CD4-positive, alpha-beta T cell treated with Interleukin-12 subunit alpha and Interleukin-12 subunit beta, for 1 hour (primary cell): ENCODE results near the gene GPATCH8.

Experiments
- DNase-seq: peaks from one replicate; pipeline ENCODE4 v3.0.0-alpha.2; 2020

GPATCH8 gene

DNA sequence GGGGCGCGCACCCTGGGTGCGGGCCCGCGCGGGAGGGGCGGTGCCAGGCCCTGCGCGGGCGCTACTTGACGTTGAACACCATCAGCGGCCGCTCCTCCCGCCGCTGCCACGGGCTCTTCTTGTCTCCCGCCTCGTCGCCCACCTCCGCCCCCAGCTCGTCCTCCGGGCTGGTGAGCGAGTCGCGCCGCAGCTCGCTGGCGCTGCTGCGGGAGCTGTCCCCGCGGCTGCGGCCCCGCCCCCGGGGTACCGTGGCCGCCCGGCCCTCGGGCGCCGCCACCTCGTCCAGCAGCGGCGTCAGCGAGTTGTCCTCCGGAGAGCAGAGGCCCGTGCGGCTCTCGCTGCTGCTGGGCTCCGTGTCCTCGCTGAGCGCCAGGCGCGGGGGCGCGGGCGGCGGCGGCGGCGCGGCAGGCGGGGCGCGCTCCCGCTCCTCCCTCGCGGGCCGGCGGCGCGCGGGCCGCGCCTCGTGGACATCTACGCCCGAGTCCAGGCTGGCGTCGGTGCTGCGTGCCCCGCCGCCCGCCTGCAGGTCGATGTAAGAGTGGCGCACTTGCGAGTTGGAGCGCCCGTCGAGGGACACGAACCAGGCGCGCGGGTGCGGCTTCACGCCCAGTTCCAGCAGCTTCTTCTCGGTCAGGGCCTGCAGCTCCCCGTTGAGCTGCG lies 149.4 kb downstream of the GPATCH8 start:
- peak; percentile 21 for DNase-seq

DNA sequence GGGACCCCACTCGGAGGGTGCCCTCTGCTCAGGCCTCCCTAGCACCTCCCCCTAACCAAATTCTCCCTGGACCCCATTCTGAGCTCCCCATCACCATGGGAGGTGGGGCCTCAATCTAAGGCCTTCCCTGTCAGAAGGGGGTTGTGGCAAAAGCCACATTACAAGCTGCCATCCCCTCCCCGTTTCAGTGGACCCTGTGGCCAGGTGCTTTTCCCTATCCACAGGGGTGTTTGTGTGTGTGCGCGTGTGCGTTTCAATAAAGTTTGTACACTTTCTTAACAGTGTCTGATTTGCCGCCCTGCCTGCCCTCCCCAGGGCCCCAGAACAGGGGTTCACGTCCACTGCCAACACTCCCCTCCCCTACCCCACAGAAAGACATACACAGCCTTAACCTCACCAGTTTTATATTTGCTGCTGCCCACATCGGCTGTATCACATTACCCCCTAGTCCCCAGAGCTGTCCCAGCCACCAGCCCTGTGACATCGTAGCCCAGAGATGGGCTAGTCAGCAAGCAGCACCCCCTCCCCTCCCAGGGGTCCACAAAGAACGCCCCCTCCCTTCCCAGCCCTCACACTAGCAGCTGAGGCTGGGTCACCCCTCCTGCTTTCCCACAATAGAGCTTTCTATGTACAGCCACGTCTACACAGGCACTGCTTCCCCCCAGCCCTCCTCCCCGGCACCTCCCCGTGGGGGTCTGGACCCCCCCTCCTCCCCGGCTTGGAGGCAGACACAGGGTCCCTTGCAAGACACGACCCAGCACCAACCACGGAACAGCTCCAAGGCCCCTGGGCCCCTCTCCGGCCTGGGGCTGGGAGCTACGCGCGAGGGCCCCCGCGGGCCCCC lies 150.2 kb downstream of the GPATCH8 start:
- no peak for DNase-seq

DNA sequence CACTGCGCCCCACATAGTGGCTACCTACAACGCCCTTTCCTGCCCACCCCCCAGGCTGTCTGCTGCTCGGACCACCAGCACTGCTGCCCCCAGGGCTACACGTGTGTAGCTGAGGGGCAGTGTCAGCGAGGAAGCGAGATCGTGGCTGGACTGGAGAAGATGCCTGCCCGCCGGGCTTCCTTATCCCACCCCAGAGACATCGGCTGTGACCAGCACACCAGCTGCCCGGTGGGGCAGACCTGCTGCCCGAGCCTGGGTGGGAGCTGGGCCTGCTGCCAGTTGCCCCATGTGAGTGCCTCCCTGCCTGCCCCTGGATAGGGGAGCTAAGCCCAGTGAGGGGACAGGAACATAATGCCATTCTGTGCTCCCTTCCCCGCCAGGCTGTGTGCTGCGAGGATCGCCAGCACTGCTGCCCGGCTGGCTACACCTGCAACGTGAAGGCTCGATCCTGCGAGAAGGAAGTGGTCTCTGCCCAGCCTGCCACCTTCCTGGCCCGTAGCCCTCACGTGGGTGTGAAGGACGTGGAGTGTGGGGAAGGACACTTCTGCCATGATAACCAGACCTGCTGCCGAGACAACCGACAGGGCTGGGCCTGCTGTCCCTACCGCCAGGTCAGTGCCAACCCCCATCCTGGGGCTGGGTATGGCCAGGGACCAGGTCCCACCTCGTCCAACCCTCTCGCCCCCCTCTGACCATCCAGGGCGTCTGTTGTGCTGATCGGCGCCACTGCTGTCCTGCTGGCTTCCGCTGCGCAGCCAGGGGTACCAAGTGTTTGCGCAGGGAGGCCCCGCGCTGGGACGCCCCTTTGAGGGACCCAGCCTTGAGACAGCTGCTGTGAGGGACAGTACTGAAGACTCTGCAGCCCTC lies 151.0 kb downstream of the GPATCH8 start:
- no peak for DNase-seq

DNA sequence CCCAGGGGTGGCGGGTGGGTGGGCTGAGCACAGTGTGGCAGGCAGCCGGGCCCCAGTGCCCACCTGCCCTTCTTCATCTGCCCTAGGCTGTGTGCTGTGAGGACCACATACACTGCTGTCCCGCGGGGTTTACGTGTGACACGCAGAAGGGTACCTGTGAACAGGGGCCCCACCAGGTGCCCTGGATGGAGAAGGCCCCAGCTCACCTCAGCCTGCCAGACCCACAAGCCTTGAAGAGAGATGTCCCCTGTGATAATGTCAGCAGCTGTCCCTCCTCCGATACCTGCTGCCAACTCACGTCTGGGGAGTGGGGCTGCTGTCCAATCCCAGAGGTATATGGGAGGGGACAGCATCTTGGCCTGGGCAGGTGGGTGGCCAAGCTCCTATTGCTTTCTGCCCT lies 151.7 kb downstream of the GPATCH8 start:
- DNase-seq, result no peak

DNA sequence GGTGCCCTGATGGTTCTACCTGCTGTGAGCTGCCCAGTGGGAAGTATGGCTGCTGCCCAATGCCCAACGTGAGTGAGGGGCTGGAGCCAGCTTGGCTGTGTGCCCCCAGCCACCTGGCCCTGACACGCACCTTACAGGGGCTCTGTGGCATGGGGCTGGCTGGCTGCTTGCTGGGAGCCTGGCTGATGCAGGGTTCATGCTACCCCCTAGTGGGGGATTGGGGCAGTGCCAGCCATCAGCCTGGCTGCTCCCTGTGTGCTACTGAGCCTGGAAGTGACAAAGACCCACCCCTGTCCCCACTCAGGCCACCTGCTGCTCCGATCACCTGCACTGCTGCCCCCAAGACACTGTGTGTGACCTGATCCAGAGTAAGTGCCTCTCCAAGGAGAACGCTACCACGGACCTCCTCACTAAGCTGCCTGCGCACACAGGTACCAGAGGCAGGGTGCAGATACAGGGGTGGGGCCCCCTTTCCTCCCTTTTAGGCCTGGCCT lies 152.4 kb downstream of the GPATCH8 start:
- peak; percentile 79 for DNase-seq

DNA sequence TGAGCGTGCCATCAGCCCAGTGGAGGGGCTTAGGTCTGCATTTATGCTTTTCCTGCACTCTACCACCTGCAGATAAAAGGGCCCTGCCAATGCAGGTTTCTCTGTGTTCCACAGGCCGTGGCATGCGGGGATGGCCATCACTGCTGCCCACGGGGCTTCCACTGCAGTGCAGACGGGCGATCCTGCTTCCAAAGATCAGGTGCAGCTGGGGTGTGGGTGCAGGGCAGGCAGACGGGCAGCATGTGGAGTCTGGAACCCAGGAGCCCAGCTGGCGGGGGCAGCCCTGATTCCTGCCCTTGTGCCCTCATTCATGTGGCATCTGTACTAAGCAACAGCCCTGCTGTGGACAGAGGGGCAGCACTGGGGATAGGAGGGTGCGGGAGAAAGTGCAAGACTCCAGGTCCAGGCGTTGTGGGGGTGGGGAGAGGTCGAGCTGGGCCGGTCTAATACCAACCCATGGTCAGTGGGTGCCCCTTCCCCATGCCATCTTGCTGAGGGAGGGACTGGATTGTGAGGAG lies 153.6 kb downstream of the GPATCH8 start:
- no peak for DNase-seq

DNA sequence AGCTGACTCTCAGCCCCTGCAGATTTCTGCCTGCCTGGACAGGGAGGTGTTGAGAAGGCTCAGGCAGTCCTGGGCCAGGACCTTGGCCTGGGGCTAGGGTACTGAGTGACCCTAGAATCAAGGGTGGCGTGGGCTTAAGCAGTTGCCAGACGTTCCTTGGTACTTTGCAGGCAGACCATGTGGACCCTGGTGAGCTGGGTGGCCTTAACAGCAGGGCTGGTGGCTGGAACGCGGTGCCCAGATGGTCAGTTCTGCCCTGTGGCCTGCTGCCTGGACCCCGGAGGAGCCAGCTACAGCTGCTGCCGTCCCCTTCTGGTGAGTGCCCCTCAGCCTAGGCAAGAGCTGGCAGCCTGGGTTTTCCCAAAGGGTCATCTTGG lies 154.2 kb downstream of the GPATCH8 start:
- no peak for DNase-seq

DNA sequence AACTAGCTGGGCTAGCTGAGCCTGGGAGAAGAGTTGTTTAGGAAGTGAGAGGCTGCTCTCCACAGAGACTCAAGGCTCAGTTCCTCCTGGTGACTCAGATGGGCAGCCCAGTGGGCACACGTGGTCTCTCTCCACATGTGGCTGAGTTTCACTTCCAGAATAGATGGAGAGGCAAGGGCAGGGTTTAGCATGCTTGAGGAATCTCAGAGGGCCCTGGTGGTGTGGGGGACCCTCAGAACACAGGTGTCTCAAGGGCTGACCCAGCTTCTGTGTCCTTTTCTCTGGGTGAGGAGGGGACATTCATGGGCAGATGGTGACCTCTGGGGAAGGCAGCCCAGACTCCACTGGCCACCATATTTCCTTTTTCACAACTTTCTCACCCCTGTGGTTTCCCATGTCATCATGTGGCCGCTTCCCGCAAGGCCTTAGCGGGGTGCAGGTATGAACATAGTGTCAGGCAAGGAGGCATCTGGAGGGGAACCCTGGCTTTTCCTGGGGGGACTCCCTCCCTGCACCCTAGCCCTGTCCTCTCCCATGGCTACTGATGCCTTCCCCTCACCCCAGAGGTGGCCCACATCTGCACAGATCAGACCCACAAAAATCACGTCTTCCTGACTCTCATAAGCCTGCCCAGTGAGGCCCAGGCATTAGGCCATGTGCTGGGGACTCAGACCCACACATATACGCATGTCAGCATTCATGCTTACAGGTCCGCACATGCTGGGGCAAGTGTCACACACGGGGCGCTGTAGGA lies 154.8 kb downstream of the GPATCH8 start:
- peak; percentile 21 for DNase-seq
